HEK293 (cell line): Measurements from ENCODE around the gene WWOX.

ENCODE experiments used
- ZNF423 ChIP-seq: fragments of 450-650 bp; formaldehyde crosslinking; IDR thresholded peaks from 2 replicates; pipeline ENCODE4 v1.5.1; 2016; ENCODE audit warnings: missing biosample characterization, missing genetic modification characterization
- TF ChIP-seq, protein P1 (sequence below): fragments of 450-650 bp; formaldehyde crosslinking; IDR thresholded peaks from 2 replicates; pipeline ENCODE4 v1.5.1; 2016; ENCODE audit warnings: missing biosample characterization, missing genetic modification characterization
- TF ChIP-seq, protein P2 (sequence below): fragments of 450-650 bp; IDR thresholded peaks from 2 replicates; pipeline ENCODE4 v1.5.1; 2018; ENCODE audit warnings: missing biosample characterization, missing genetic modification characterization

GRCh38 chr16:78364556-78364880, 265.1 kb downstream of the WWOX start:
- TF ChIP-seq, protein P1, sequence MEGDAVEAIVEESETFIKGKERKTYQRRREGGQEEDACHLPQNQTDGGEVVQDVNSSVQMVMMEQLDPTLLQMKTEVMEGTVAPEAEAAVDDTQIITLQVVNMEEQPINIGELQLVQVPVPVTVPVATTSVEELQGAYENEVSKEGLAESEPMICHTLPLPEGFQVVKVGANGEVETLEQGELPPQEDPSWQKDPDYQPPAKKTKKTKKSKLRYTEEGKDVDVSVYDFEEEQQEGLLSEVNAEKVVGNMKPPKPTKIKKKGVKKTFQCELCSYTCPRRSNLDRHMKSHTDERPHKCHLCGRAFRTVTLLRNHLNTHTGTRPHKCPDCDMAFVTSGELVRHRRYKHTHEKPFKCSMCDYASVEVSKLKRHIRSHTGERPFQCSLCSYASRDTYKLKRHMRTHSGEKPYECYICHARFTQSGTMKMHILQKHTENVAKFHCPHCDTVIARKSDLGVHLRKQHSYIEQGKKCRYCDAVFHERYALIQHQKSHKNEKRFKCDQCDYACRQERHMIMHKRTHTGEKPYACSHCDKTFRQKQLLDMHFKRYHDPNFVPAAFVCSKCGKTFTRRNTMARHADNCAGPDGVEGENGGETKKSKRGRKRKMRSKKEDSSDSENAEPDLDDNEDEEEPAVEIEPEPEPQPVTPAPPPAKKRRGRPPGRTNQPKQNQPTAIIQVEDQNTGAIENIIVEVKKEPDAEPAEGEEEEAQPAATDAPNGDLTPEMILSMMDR (tag by site-specific recombination), result no peak
- no peak for TF ChIP-seq ZNF423 (tag by site-specific recombination)
- TF ChIP-seq, protein P2, sequence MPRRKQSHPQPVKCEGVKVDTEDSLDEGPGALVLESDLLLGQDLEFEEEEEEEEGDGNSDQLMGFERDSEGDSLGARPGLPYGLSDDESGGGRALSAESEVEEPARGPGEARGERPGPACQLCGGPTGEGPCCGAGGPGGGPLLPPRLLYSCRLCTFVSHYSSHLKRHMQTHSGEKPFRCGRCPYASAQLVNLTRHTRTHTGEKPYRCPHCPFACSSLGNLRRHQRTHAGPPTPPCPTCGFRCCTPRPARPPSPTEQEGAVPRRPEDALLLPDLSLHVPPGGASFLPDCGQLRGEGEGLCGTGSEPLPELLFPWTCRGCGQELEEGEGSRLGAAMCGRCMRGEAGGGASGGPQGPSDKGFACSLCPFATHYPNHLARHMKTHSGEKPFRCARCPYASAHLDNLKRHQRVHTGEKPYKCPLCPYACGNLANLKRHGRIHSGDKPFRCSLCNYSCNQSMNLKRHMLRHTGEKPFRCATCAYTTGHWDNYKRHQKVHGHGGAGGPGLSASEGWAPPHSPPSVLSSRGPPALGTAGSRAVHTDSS (tag by site-specific recombination), result no peak
